NOMO-1 treated with DMSO at 0.1 percent for 48 hours (cell line): Measurements from ENCODE around the gene CYP51A1.
A peak's percentile ranks its signal among the peaks of the same experiment; 100 is the strongest.
"Not testable (repeated sequence)": the region's sequence is repeated elsewhere in the genome, so short reads cannot be mapped to it uniquely, and the experiment has no call there.

ENCODE experiments used
- DNase-seq: peaks from one replicate; lab custom pipeline; 2025; ENCODE audit not compliant: unreplicated experiment; lab: John Stamatoyannopoulos, UW

Gene CYP51A1

DNA sequence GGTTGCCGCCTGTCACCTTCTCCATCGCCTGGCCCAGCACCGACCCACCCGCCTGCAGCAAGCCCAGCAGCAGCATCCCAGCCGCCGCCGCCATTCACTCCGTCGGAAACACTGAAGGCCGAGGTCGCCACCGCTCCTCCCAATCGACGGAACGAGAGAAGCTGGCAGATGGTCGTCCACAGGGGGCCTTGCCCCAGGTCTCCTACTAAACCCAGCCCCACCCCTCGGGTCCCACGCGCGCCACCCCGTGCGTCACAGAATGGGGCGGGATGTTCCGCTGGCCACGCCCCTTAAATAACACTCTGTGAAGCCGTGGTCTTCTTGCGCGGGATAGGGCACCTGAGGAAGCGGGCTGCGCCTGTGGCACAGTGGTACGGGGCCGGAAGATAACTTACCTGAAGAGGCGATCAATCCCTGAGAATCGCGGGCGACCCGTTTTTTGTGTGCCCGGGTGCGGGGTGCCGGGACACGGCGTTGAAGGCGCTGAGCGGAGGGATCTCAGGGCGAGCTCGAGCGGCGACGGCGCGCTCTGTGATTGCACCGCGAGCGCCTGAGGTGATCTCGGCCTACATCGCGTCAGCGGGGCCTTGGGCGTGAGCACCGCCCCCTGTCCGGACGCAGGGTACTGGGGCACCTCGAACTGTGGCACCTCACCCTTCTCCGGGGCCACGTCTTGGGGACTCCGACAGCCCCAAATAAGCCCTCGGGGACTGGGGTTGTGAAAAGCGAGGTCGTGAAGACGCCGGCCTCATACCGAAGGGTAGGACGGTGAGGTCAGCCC lies at the start of gene CYP51A1:
TSS of gene CYP51A1 (minus strand) at position 207 of the 781 bp plus-strand sequence. CDS start at position 94, 113 bp downstream.
- DNase-seq: peak; percentile 98

DNA sequence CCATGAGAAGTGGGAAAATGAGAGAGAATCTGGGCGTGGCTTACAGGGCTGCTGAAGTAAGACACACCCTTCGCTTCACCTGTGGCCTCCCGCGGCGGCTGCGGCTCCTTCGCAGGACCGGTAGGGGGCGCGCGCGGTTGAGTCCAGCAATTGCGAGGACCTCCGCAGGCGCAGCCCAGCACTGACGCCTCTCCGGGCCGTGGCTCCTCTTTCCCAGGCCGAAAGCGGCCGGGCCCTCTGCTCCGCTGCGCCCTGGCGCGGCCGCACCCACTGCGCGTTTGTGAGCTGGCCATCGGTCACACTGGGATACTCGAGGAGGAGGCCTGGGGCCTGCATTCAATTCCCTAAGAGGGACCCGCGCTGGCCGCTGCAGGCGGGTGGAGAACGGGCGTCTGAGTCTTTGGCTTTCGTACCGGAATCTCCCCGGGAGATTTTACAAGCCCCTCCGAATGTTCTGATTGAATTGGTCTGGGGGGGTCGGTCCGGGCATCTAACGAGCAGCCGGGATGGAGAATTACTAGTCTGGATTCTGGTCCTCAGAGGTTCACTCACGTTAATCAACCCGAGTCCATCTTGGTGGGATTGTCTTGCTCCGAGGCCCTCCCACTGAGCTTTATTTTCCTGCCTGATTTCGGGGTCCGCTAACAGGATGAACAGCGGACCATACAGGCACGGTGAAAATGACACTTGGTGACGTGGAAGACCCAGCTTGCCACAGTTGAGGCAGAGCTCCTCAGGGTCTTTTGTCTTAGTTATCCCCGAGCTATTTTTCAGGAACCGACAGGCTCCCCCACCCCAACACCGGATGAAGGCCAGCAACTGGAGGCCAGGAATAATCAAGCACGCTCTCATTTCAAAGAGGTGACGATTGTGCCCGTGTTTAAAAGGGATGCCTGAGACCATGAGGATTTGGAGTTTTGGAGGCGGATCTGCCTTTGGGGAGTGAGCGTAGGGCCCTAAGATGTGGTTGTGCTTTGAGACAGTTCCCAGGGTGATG lies 44.9 kb upstream of the CYP51A1 start, which contains the start of gene LRRD1:
TSS of gene LRRD1 (minus strand) at position 215 of the 997 bp plus-strand sequence. CDS start 13,940 bp downstream, outside the sequence.
- peak; percentile 96 for DNase-seq

DNA sequence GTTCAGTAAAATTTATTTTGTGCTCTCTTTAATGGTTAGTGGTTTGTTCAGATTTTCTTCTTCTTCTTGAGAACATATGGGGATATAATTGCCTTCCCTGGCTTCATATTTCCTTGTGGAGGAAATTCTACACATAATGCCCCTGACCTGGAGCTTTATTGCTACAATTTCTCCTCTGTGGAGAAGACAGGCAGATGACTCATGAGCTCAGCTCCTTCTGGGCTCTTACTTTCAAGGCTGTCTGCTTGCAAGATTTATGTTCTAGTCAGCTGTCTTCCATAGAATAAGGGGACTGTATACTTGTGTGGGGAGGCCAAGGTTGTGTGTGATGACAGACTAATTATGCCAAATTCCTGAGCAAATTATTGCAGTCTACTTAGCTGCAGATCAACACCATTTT lies 43.1 kb upstream of the CYP51A1 start:
- DNase-seq: peak; percentile 62

DNA sequence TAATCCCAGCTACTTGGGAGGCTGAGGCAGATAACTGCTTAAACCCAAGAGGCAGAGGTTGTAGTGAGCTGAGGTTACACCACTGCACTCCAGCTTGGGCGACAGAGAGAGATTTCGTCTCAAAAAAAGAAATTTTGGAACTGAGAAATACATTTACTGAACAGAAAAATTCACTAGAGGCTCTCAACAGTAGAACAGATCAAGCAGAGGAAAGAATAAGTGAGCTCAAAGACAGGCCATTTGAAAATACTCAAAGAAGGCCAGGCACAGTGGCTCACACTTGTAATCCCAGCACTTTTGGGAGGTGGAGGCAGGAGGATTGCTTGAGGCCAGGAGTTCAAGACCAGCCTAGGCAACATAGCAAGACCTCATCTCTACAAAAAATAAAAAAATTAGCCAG lies 35.3 kb upstream of the CYP51A1 start:
- DNase-seq: not testable (repeated sequence)

DNA sequence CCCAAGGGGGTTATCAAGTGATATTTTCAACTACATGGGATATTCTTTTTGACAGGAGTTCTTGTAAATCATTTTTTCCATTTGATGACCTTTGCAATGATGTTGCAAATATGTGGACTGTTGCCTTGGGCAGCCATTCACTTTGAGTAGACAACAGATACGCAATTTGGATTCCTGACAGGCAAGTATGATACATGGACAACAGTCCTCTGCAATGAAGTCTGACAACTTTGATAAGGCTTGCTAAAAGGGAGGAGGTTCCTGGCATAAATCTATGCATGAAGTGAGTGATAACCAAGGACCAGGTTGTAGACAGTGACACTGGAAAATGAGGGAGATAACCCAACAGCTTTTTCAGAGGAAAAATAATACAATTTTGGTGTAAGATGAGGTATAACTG lies 27.0 kb upstream of the CYP51A1 start:
- DNase-seq: no peak

DNA sequence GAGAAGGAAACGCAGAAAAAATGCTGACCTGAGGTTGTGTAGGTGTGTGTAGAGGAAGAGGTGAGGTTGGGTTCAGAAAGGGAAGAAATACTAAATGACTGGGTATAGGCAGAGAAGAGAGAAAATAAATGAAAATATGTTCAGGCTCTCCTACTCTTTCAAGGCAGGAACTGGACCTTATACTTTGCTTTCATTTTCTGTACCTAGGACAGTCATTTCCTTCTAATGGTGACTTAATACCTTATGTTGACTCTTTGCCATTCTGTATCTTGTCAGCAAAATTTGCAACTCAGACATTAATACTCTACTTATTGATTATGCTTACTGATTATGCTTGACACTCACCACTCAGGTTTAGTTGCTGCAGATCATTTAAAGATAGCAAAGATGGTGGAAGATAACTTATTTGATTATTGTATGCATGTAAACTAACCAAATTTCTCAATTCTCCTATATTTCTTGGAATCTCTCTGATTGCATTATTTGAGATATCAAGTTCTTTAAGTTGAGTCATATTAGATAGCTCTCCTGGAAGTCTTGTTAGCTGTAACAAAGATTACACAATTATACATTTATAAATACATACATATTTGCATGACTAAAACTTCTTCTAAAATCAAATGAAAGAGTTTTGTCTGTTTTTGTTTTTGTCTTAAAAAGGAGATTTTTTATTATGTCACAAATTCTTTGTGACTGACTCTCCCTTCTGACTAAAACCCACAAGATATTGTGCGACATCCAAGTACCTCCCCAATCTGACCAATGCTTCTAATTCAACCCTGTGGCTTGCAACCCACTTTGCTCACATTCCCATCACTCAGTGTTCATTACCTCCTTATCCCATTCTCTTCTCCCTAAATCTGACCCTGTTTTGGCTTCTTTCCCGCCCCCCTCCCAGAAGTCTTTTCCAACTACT lies 24.6 kb upstream of the CYP51A1 start:
- no peak for DNase-seq

DNA sequence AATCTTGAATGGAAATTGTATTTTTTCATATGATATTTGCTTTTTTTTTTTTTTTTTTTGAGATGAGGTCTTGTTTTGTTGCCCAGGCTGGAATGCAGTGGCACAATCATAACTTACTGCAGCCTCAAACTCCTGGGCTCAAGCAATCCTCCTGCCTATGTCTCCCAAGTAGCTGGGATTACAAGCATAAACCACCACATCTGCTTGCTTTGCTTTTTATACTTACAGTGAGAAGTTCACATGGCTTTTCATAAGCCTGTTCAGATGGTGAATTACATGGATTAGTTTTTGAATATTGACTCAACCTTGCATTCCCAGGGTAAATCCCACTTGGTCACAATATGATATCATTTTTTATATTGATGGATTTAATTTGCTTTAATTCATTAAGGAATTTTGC lies 22.7 kb upstream of the CYP51A1 start:
- DNase-seq: no peak

DNA sequence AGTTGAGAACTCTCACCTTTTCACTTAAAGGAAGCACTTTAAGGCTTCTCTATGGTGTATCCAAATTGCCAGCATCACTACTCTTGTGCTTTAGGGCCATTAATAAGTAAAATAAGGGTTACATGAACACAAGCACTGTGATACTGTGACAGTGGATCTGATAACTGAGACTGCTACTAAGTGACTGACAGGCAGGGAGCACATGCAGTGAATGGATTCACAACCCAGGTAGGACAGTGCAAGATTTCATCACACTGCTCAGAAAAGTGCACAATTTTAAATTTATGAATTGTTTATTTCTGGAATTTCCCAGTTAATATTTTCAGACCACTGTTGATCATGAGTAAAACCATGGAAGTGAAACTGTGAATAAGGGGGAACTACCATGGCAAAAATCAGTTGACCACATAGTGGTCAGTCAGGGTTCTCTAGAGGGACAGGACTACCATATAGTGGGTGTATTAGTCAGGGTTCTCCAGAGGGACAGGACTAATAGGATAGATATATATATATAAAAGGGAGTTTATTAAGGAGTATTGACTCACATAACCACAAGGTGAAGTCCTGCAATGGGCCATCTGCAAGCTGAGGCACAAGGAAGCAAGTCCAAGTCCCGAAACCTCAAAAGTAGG lies 20.9 kb upstream of the CYP51A1 start:
- DNase-seq: no peak

DNA sequence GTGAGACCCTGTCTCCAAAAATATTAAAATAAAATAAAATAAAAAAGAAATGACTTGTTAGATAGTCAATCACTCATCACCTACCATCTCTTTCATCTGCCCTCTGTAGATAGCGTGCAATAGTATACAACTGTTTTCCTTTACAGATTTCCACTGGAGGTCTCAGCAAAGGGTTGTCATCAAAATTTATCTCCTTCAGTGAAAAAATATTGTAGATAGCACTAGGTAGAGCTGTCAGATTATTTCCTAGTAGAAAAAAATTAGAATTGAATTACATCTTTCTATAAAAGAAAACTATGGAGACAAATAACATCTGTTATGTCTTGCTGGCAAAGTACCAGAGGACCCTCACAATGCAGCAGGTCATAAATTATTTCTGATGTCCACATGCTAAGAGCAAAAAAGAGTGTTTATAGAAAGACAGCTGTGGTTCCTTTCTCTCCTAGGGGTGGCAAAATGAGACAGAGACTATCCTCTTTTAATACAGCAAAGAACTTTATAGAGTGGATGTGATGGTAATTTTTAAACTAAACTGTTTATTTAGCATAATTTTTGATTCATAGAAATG lies 16.3 kb upstream of the CYP51A1 start:
- no peak for DNase-seq

DNA sequence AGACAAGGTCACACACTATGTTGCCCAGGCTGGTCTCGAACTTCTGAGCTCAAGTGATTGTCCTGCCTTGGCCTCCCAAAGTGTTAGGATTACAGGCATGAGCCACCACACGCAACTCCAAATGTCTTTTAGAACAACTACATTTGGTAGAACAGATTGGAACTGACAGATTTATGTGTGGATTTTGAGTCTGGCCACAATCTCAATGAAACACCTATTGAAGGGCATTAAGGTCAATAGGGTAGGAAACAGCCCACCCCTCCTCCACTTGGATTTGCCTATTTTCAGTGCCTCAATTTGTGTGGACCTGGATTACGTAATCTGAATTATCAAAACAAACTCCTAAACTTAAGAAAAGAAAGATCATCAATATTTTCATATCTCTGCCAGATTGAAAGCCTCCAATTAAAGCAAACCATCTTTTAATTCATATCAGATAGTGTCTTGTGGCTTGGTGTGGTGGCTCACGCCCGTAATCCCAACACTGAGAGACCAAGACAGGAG lies 15.5 kb upstream of the CYP51A1 start:
- DNase-seq: no peak

DNA sequence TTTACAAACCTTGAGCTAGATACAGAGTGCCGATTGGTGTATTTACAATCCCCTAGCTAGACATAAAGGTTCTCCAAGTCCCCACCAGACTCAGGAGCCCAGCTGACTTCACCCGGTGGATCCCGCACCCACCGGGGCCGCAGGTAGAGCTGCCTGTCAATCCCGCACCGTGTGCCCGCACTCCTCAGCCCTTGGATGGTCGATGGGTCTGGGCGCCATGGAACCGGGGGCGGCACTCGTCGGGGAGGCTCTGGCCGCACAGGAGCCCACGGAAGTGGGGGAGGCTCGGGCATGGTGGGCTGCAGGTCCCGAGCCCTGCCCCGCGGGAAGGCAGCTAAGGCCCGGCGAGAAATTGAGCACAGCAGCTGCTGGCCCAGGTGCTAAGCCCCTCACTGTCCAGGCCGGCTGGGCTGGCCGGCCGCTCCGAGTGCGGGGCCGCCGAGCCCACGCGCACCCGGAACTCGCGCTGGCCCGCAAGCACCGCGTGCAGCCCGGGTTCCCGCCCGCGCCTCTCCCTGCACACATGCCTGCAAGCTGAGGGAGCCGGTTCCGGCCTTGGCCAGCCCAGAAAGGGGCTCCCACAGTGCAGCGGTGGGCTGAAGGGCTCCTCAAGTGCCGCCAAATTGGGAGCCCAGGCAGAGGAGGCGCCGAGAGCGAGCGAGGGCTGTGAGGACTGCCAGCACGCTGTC lies 9.1 kb upstream of the CYP51A1 start:
- DNase-seq: not testable (repeated sequence)

DNA sequence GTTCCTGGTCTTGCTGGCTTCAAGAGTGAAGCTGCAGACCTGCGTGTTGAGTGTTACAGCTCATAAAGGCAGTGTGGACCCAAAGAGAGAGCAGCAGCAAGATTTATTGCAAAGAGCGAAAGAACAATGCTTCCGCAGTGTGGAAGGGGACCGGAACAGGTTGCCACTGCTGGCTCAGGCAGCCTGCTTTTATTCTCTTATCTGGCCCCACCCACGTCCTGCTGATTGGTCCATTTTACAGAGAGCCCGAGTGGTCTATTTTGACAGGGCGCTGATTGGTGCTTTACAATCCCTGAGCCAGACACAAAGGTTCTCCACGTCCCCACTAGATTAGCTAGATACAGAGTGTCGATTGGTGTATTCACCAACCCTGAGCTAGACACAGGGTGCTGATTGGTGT lies 8.5 kb upstream of the CYP51A1 start:
- not testable (repeated sequence) for DNase-seq

DNA sequence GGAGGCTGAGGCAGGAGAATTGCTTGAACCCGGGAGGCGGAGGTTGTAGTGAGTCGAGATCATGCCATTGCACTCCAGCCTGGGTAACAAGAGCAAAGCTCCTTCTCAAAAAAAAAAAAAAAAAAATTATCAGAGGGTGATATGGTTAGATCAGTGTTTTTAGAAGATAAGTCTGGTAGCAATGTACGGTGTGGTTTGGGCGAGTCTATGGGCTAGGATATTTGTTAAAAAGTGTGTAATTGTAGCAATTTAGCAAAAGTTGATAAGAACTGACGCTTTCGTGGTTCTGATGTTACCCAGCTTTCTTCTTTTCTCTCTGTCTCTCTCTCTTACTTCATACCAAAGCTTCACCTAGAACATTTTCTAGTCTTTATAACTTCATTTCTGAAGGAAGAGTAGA lies 6.9 kb upstream of the CYP51A1 start:
- no peak for DNase-seq

DNA sequence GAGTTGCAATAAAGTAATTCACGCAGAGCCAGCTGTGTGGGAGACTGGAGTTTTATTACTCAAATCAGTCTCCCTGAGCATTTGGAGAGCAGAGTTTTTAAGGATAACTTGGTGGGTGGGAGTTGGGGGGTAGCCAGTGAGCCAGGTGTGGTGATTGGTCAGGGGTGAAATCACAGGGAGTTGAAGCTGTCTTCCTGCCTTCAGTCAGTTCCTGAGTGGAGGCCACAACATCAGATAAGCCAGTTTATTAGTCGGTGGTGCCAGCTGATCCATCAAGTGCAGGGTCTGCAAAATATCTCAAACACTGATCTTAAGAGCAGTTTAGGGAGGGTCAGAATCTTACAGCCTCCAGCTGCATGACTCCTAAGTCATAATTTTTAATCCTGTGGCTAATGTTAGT lies 3.3 kb upstream of the CYP51A1 start:
- DNase-seq: no peak

DNA sequence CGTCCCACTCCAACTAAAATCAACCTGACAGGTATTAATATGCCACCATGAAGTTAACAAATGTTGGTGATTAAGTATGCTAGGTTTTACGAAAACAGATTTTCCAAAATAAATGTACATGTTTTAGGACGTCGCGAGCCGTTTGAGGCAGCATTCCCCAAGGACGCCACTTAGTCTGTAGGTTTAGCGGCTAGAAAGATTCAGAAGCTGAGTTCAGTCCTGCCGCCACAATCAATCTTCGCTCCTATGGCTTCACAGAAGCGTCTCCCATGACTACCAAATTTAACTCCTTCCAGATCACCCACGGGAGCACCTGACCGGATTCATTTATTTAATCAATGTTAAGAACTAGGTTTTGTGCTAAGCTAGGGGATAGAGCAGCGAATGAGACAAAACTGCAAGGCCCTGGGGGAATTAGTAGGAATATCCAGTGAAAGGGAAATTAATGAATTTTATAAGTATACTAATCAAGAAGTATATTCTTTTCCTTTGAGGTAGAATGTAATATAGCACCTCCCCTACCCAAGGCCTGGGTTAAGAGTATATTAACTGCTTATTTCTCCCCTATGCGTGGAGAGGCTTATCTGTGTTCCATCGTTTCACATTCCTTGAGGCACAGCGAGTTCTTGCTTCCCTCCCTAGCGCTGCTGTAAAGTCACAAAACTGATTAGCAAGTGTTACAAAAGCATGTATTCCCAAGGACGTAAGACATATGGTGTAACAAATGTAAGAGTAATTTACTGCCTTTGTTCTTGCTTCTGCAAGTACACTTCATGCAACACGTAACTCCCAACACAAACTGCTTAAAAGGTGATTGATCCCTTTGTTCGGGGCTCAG lies 994 bp upstream of the CYP51A1 start:
- DNase-seq: peak; percentile 78

DNA sequence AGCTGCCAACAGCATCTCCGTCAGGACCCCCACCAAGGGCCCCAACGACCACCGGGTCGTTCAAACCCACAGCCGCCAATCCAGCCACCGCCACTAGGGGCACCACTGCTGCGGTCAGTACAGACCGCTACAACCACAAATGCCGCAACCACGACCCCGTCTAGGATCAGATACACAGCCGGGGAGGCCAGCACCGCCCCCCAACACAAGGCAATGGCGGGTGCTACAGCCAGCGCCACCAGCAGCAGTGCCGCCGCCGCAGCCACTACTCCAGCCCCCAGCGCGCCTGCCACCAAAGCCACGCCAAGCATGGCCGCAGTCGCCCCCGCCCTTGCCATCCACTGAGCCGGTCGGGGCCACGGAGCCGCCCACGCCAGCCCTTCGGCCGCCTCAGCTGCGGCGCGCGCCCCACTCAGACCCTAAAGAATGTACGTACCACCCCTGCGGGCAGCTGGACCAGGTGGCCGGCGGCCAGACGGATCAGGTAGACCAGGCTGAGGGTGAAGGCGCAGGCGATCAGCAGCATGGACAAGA lies 473 bp downstream of the CYP51A1 start:
- peak; percentile 75 for DNase-seq

DNA sequence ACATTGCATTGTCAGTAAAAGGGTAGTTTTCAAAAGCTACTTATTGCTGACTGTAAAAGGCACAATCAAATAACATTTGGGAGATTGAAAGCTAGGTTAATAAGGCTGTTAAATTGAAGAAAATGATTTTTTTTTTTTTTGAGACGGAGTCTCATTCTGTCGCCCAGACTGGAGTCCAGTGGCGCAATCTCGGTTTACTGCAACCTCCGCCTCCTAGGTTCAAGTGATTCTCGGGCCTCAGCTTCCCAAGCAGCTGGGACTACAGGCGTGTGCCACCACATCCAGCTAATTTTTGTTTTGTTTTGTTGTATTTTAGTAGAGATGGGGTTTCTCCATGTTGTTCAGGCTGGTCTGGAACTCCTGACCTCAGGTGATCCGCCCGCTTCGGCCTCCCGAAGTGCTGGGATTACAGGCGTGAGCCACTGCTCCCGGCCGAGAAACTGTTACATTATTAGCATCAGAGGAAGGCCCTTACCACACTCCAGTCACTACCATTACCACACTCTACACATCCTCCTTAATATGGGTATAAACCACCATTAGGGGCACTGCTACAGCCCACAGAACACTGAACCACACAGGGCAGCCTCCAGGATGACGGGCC lies 1.0 kb downstream of the CYP51A1 start:
- DNase-seq: peak; percentile 79
